HL-60 (cell line): ENCODE results near the gene HELT.
"Not testable (repeated sequence)": the region's sequence is repeated elsewhere in the genome, so short reads cannot be mapped to it uniquely, and the experiment has no call there.

Experiments
- DNase-seq, 2 experiments: peaks; one replicate each; pipeline ENCODE4 v3.0.0-alpha.2; 2010 to 2020; ENCODE audit warnings: low read depth in 1 of 2, low spot score in 1 of 2
- H3K27ac ChIP-seq: fragments of 250-450 bp; sonication (Bioruptor Pico); replicated peaks from 2 replicates; pipeline ENCODE4 v1.5.1; 2020; ENCODE audit warnings: mild to moderate bottlenecking, moderate library complexity
- H3K27me3 ChIP-seq: fragments of 250-450 bp; sonication (Bioruptor Pico); 2 replicates; pipeline ENCODE4 v1.5.1; 2021; ENCODE audit warnings: mild to moderate bottlenecking, moderate library complexity; ENCODE audit not compliant: insufficient read depth, poor library complexity, severe bottlenecking
- H3K4me3 ChIP-seq: replicated peaks from 2 replicates; pipeline ENCODE4 v1.5.1; 2011; ENCODE audit warnings: mild to moderate bottlenecking, control low read depth, low read length; ENCODE audit not compliant: insufficient read depth
- GABPA ChIP-seq: IDR thresholded peaks from 2 replicates; pipeline ENCODE4 v1.6.1; 2012; ENCODE audit warnings: low read depth
- POLR2AphosphoS5 ChIP-seq: IDR thresholded peaks from 2 replicates; pipeline ENCODE4 v1.6.1; 2012; ENCODE audit warnings: low read depth
- REST ChIP-seq: IDR thresholded peaks from 2 replicates; pipeline ENCODE4 v1.6.1; 2012; ENCODE audit warnings: low read depth; ENCODE audit not compliant: insufficient replicate concordance
- SPI1 ChIP-seq: IDR thresholded peaks from 2 replicates; pipeline ENCODE4 v1.6.1; 2012; ENCODE audit warnings: low read depth, mild to moderate bottlenecking, borderline replicate concordance
- TF ChIP-seq, protein P1 (sequence below): IDR thresholded peaks from one replicate; pipeline ENCODE4 v1.5.1; 2011; ENCODE audit warnings: low read length, control low read depth, inconsistent platforms; ENCODE audit not compliant: insufficient read depth

The HELT gene

DNA sequence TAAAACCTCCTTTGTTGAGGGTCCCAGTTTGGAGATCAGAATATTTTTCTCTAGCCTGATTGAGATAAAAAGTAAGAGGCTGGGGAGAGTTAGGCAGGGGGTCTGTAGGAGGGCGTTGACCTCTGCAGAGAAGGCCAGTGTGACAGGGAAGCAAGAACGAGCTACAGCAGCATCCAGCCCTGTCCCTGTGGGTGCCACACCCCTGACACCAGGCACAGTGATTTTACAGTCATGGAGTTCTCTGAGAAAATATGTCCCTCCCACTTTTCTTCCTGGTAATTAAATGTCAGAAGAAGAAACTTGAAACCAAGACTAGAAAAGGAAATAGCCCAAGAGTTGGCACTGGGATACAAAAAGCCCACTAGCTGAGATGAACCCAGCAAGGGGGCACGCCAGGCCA lies 25.0 kb upstream of the HELT start:
- no peak for DNase-seq
- Histone ChIP-seq H3K4me3 (no peak overlapping the region), H3K27me3 (no peaks in the 10 kb centered on the region), H3K27ac (no peak overlapping the region)
- TF ChIP-seq GABPA: no peak
- TF ChIP-seq REST: no peak
- TF ChIP-seq POLR2AphosphoS5: no peak
- TF ChIP-seq SPI1: no peak
- TF ChIP-seq, protein P1, sequence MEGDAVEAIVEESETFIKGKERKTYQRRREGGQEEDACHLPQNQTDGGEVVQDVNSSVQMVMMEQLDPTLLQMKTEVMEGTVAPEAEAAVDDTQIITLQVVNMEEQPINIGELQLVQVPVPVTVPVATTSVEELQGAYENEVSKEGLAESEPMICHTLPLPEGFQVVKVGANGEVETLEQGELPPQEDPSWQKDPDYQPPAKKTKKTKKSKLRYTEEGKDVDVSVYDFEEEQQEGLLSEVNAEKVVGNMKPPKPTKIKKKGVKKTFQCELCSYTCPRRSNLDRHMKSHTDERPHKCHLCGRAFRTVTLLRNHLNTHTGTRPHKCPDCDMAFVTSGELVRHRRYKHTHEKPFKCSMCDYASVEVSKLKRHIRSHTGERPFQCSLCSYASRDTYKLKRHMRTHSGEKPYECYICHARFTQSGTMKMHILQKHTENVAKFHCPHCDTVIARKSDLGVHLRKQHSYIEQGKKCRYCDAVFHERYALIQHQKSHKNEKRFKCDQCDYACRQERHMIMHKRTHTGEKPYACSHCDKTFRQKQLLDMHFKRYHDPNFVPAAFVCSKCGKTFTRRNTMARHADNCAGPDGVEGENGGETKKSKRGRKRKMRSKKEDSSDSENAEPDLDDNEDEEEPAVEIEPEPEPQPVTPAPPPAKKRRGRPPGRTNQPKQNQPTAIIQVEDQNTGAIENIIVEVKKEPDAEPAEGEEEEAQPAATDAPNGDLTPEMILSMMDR: no peak

GRCh38 chr4:184994010-184994622 lies 24.2 kb upstream of the HELT start:
- Histone ChIP-seq H3K4me3 (no peak overlapping the region), H3K27ac (no peak overlapping the region), H3K27me3 (no peaks in the 10 kb centered on the region)
- DNase-seq: peak; percentile 68 to 75
- TF ChIP-seq, protein P1: no peak
- peak; percentile 11; the same call in 1 of the 2 replicates for TF ChIP-seq SPI1
- TF ChIP-seq POLR2AphosphoS5: peak; percentile 49; the same call in 1 of the 2 replicates

GRCh38 chr4:184994623-184995010 lies 23.7 kb upstream of the HELT start:
- TF ChIP-seq SPI1: no peak
- no peak for TF ChIP-seq REST
- no peak for TF ChIP-seq POLR2AphosphoS5
- TF ChIP-seq, protein P1: no peak
- TF ChIP-seq GABPA: no peak
- Histone ChIP-seq H3K4me3 (no peak overlapping the region), H3K27ac (no peak overlapping the region), H3K27me3 (no peaks in the 10 kb centered on the region)
- DNase-seq: no peak

DNA sequence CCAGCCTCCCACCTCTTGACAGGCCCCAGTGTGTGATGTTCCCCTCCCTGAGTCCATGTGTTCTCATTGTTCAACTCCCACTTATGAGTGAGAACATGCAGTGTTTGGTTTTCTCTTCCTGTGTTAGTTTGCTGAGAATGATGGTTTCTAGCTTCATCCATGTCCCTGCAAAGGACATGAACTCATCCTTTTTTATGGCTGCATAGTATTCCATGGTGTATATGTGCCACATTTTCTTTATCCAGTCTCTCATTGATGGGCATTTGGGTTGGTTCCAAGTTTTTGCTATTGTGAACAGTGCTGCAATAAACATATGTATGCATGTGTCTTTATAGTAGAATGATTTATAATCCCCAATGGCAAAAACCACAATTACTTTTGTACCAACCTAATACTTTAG lies 20.6 kb upstream of the HELT start:
- H3K27me3 ChIP-seq, H3K4me3 ChIP-seq, H3K27ac ChIP-seq, DNase-seq: not testable (repeated sequence)
